ENCODE data around the gene SMARCD3. TPM values are rescaled to one million over a fixed set of nuclear protein-coding genes. Genes with fewer than 3 reads are reported as not detected.

The SMARCD3 gene
- total RNA-seq, 6 experiments from 2014 or later = 28.0 to 32.9 (median 31.2) TPM

GRCh38 chr7:151209588-151209987, 38.9 kb downstream of the SMARCD3 start:
- TF ChIP-seq, protein P1, sequence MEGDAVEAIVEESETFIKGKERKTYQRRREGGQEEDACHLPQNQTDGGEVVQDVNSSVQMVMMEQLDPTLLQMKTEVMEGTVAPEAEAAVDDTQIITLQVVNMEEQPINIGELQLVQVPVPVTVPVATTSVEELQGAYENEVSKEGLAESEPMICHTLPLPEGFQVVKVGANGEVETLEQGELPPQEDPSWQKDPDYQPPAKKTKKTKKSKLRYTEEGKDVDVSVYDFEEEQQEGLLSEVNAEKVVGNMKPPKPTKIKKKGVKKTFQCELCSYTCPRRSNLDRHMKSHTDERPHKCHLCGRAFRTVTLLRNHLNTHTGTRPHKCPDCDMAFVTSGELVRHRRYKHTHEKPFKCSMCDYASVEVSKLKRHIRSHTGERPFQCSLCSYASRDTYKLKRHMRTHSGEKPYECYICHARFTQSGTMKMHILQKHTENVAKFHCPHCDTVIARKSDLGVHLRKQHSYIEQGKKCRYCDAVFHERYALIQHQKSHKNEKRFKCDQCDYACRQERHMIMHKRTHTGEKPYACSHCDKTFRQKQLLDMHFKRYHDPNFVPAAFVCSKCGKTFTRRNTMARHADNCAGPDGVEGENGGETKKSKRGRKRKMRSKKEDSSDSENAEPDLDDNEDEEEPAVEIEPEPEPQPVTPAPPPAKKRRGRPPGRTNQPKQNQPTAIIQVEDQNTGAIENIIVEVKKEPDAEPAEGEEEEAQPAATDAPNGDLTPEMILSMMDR (IDR thresholded peaks at IDR 0.05) = no peak
- Mint-ChIP-seq H3K27me3 (ENCODE audit: insufficient read depth) (peaks cover 21% of the 10 kb centered on the region), H3K27ac (no peak overlapping the region), H3K9me3 (no peaks in the 10 kb centered on the region), H3K4me3 (no peak overlapping the region), H3K4me1 (ENCODE audit: low read depth) (no peaks in the 10 kb centered on the region), H3K36me3 (ENCODE audit: low read depth) (peaks cover 6% of the 10 kb centered on the region; the same call in 1 of the 2 replicates)
- DNase-seq = no peak

DNA sequence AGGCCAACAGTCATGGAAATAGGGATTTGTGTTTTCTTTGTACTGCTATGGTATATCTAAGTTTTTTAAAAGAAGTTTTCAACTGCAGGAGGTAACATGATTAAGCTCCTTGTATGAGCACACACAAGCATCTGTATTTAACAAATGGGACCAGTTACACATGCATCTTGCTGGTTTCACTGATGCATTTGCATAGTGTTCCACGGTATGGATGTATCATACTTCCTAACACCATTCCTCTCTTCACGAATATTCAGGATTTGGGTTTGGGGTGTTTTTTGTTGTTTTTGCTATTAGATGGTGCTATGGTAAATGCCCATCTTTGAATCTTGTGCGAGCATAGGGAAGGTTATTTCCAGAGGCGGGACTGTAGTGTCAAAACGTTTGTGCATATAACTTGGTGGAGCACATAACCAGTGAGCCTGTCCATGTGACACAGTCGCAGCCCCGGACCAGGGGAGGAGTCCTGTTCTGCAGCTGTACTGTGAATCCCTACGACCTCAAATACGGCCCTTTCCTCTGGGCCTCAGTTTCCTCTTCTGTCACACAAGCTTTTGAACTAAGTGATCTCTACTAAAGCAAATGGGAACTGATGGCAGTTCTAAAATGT, 40.1 kb downstream of the SMARCD3 start:
- Mint-ChIP-seq H3K27ac (no peak overlapping the region), H3K9me3 (no peaks in the 10 kb centered on the region), H3K4me3 (no peak overlapping the region), H3K27me3 (ENCODE audit: insufficient read depth) (peaks cover 27% of the 10 kb centered on the region), H3K36me3 (ENCODE audit: low read depth) (peaks cover 5% of the 10 kb centered on the region; the same call in 1 of the 2 replicates), H3K4me1 (ENCODE audit: low read depth) (no peaks in the 10 kb centered on the region)
- TF ChIP-seq, protein P1 (IDR thresholded peaks at IDR 0.05) = no peak
- no peak for DNase-seq

DNA sequence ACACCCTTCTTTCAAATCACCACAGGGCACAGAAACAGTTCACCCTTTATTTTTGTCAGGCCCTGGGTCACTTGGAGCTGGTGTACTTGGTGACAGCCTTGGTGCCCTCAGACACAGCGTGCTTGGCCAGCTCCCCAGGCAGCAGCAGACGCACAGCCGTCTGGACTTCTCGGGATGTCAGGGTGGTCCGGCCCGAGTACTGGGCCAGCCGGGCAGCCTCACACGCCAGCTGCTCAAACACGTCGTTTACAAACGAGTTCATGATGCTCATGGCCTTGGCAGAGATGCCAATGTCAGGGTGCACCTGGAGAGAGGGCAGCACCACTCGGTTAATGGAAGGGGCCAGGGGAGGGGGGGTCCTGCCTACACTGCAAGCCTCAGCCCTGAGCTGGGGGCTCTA, 40.7 kb downstream of the SMARCD3 start:
- no peak for DNase-seq
- Mint-ChIP-seq H3K4me3 (no peak overlapping the region), H3K36me3 (ENCODE audit: low read depth) (no peaks in the 10 kb centered on the region), H3K27me3 (ENCODE audit: insufficient read depth) (peaks cover 32% of the 10 kb centered on the region), H3K27ac (no peak overlapping the region), H3K9me3 (no peaks in the 10 kb centered on the region), H3K4me1 (ENCODE audit: low read depth) (no peaks in the 10 kb centered on the region)
- TF ChIP-seq, protein P1 (IDR thresholded peaks at IDR 0.05) = no peak

GRCh38 chr7:151207315-151207714, 41.2 kb downstream of the SMARCD3 start:
- Mint-ChIP-seq H3K36me3 (ENCODE audit: low read depth) (no peaks in the 10 kb centered on the region), H3K27ac (no peak overlapping the region), H3K27me3 (ENCODE audit: insufficient read depth) (peaks cover 37% of the 10 kb centered on the region), H3K4me3 (no peak overlapping the region), H3K4me1 (ENCODE audit: low read depth) (no peaks in the 10 kb centered on the region), H3K9me3 (no peaks in the 10 kb centered on the region)
- TF ChIP-seq, protein P1 (IDR thresholded peaks at IDR 0.05) = no peak
- DNase-seq = no peak

DNA sequence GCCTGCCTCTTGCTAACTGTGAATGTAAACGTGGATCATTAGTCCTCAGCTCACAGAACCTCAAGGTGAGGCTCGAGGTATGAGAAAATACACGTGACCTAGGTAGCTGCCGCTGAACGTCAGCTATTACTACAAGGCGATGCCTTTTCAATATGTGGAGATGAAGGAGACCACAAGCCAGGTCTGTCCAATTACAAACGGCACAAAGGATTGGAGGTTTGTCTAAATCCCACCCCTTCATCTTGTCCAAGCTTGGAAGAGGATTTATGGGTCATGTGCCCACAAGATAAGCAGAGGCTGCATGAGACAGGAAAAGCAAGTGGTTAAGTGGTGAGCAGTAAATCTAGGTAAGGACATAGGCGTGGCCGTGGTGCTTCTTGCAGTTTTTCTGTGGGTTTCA, 41.6 kb downstream of the SMARCD3 start:
- no peak for DNase-seq
- H3K9me3 Mint-ChIP-seq = no peaks in the 10 kb centered on the region
- peaks cover 40% of the 10 kb centered on the region for H3K27me3 Mint-ChIP-seq (ENCODE audit: insufficient read depth)
- no peak overlapping the region for H3K4me3 Mint-ChIP-seq
- H3K27ac Mint-ChIP-seq = no peak overlapping the region
- no peaks in the 10 kb centered on the region for H3K4me1 Mint-ChIP-seq (ENCODE audit: low read depth)
- H3K36me3 Mint-ChIP-seq (ENCODE audit: low read depth) = no peaks in the 10 kb centered on the region
- TF ChIP-seq, protein P1 (IDR thresholded peaks at IDR 0.05) = no peak

Data from HFFc6 (cell line).